ENCODE results near the gene MCL1.

MCL1 gene

DNA sequence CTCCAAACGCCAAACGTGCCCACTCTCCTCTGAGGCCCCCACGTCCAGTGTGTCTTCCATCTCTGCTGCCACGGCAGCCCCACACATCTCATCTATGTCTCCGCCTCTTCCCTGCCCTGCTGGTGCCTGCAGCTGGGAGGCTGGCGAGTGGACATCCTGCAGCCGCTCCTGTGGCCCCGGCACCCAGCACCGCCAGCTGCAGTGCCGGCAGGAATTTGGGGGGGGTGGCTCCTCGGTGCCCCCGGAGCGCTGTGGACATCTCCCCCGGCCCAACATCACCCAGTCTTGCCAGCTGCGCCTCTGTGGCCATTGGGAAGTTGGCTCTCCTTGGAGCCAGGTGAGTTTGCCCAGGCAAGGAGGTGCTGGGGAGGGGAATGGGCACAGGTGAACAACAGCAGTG is 21.6 kb downstream of the MCL1 start:
- no peak for DNase-seq (ENCODE audit: low read depth in 1 of 2, low spot score in 1 of 2)

DNA sequence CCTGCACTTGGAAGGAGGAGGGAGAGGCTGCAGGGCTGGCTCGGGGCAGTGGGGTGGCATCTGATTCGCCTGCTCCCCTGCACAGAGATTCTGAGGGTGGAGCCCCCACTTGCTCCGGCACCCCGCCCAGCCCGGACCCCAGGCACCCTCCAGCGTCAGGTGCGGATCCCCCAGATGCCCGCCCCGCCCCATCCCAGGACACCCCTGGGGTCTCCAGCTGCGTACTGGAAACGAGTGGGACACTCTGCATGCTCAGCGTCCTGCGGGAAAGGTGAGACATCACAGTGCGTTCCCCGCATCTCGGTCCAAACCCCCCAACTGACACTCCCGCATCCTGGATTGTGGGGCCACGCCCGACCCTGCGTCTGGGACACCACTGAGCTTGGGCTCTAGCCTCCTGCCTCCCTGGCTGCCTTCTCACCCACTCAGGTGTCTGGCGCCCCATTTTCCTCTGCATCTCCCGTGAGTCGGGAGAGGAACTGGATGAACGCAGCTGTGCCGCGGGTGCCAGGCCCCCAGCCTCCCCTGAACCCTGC is 22.3 kb downstream of the MCL1 start:
- no peak for DNase-seq (ENCODE audit: low read depth in 1 of 2, low spot score in 1 of 2)

DNA sequence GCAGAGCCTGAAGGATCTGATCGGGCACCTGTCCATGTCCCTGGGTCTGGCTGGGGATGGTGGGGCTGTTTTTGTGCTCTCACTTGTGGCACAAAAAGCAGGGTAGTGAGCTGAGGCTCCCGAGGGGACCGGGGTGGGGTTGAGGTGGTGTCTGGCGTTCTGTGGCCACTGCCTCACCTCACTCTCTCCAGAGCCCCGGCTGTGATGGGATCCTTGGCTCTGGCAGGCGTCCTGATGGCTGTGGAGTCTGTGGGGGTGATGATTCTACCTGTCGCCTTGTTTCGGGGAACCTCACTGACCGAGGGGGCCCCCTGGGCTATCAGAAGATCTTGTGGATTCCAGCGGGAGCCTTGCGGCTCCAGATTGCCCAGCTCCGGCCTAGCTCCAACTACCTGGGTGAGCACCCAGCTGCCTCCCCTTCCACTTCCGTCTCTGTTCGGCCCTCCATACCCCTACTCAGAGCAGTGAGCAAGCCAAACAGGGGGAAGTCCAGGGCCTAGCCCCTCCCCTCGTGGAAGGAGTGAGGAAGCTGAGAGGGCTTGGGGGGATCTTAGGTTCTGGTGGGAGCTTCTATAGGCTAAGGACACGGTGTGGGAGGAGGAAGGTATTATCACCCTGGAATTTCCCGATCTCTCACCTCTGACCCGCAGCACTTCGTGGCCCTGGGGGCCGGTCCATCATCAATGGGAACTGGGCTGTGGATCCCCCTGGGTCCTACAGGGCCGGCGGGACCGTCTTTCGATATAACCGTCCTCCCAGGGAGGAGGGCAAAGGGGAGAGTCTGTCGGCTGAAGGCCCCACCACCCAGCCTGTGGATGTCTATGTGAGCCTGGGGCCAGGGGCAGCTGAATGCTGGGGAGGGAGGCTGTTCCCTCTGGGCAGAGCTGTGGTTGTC is 23.2 kb downstream of the MCL1 start:
- no peak for DNase-seq (ENCODE audit: low read depth in 1 of 2, low spot score in 1 of 2)

DNA sequence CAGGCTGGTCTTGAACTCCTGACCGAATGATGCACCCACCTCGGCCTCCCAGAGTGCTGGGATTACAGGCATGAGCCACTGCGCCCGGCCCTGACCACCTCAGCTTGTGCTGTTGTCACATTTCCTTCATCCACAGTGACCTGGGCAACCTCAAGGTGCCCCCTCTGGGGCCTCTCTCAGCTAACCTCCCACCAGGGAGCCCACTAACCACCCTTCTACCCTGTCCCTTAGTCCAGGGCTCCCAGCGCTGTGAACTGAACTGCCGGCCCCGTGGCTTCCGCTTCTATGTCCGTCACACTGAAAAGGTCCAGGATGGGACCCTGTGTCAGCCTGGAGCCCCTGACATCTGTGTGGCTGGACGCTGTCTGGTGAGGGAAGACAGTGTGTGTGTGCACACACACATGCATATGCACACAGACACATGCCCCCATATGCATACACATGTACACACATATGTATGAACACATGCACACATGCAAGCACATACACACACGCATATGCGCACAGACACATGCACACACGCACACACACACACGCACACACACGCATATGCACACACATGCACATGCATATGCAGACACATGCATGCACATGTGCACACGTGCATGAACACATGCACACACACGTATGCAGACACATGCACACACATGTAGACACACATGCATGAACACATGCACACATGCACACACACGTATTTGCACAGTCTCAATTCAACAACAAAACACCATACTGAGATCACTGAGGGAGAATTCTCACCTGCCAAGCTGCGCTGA is 24.0 kb downstream of the MCL1 start:
- DNase-seq (ENCODE audit: low read depth in 1 of 2, low spot score in 1 of 2) = no peak

- DNase-seq (ENCODE audit: low read depth in 1 of 2, low spot score in 1 of 2) = no peak
Measured at GRCh38 chr1:150554086-150554452, 25.3 kb downstream of the MCL1 start.

DNA sequence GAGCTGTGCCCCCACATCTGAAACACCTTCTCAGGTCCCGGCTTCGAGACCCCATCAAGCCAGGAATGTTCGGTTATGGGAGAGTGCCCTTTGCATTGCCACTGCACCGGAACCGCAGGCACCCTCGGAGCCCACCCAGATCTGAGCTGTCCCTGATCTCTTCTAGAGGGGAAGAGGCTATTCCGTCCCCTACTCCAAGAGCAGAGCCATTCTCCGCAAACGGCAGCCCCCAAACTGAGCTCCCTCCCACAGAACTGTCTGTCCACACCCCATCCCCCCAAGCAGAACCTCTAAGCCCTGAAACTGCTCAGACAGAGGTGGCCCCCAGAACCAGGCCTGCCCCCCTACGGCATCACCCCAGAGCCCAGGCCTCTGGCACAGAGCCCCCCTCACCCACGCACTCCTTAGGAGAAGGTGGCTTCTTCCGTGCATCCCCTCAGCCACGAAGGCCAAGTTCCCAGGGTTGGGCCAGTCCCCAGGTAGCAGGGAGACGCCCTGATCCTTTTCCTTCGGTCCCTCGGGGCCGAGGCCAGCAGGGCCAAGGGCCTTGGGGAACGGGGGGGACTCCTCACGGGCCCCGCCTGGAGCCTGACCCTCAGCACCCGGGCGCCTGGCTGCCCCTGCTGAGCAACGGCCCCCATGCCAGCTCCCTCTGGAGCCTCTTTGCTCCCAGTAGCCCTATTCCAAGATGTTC is 25.9 kb downstream of the MCL1 start:
- DNase-seq (ENCODE audit: low read depth in 1 of 2, low spot score in 1 of 2) = no peak

- DNase-seq (ENCODE audit: low read depth in 1 of 2, low spot score in 1 of 2) = no peak
Measured at GRCh38 chr1:150552911-150553289, 26.5 kb downstream of the MCL1 start.

DNA sequence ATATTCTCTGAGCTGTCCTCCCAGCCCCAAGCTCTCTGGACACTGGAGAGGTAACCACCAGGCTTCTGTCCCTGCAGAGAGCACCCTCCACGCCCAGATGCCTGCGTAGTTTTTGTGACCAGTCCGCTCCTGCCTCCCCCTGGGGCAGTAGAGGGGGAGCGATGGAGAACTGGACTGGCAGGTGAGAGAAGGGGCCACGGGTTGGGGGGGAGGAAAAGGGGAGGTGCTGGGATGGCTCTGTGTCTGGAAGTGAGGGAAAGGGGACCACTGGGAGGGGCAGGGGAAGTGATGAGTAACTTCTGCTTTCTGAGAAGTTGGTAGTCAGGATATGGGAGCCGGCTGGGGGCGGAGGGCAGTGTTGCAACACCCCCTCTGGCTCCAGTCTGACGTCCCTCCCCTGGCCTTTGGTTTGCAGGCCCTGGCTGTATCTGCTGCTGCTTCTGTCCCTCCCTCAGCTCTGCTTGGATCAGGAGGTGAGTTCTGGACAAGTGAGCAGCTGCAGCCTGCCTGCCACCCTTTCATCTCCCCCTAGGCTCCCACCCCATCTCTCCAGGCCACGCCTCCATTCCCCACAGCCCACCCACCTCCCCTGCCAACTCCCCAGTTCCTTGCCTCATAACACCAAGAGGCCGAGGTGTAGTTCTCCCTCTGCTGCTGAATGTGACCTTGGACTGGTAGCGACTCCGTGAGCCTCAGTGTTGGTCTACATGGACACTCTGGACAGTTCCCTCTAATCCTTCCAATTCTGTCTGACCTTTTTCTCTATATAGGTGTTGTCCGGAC is 27.1 kb downstream of the MCL1 start:
- no peak for DNase-seq (ENCODE audit: low read depth in 1 of 2, low spot score in 1 of 2)

- no peak for DNase-seq (ENCODE audit: low read depth in 1 of 2, low spot score in 1 of 2)
Measured at GRCh38 chr1:150551784-150552127, 27.7 kb downstream of the MCL1 start.

DNA sequence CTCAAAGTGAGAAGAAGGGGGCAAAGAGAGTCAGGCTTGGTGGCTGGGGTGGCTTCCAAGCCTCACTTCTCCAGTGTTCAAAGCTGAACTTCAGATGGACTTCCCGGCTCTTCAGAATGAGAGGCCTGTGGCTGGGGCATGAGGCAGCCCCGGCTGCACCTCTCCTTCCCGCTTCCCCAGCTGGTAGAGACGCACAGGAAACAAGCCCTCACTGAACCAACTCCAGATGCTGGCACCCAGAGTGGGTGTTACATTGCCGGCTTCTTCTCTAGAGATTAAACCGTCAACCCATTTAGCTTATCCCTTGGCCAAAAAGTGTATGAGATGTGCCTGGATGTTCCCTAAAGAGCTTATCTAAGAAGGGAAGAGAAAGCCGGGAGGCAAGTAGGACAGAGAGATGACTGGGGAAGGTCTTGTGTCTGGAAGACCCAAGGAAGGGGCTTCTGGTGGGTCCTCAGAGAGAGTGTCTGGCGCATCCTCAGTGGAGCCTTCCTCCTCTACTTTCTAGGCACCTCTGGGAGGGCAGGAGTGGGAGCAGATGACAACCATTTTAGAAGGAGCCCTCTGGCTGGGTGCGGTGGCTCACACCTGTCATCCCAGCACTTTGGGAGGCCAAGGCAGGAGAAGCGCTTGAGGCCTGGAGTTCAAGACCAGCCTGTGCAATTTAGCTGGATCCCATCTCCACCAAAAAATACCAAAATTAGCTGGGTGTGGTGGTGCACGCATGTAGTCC is 28.2 kb downstream of the MCL1 start:
- DNase-seq (ENCODE audit: low read depth in 1 of 2, low spot score in 1 of 2) = no peak

DNA sequence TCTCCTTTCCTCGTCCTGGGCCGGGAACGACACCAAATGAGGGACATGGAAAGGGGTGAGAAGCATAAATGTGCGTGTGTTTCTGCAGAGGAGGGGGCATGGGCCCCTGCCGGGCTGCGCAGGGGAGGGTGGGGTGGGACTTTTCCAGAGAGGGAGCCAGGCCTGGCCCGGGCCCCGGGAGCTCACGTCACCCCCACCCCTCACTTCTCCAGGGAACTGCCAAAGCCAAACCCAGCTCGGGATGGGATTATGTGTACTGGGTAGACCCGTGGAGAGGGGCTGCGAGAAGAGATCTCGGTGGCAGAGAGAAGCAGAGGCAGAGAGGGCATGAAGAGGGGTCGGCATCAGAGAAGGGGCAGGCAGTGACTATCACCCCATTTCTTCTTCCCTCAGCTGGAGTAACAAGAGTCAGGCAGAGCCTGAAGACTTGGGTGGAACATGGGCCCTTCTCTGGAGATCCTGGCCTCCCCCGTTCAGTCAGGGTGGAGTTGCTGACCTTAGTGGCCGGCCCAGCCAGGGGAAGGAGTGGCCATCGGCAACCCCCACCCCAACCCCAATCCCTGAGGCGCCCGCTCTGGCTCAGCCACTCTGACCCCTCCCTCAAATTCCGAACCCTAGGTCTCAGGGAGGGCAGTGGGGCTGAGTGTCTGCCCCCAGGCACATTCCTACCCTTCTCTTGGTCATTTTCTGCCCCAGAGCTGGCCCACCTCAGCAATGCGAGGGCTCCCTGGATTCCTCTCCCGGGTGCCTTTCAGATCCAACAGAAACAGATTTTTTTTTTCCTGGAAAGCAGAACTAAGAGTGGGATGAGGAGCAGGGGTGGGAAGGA is 29.0 kb downstream of the MCL1 start:
- DNase-seq (ENCODE audit: low read depth in 1 of 2, low spot score in 1 of 2) = no peak

GRCh38 chr1:150549496-150550221 is 29.8 kb downstream of the MCL1 start:
- no peak for DNase-seq (ENCODE audit: low read depth in 1 of 2, low spot score in 1 of 2)

- no peak for DNase-seq (ENCODE audit: low read depth in 1 of 2, low spot score in 1 of 2)
Measured at GRCh38 chr1:150548632-150549495, 30.5 kb downstream of the MCL1 start, which contains the start of gene ADAMTSL4. Gene ADAMTSL4, plus strand, starts transcription at chr1:150549408. Its CDS starts 2,881 bp downstream, at chr1:150552289.

DNA sequence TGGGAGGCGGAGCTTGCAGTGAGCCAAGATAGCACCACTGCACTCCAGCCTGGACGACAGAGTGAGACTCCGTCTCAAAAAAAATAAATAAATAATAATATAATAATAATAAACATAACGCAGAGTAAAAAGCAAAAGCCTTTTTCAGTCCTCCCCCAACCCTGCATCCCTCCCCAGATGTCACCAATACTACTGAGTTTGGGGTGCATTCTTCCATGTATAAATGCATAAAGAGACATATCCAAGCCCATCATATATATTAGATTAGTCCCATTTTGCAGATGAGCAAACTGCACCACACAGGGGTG is 31.1 kb downstream of the MCL1 start:
- DNase-seq (ENCODE audit: low read depth in 1 of 2, low spot score in 1 of 2) = no peak

DNA sequence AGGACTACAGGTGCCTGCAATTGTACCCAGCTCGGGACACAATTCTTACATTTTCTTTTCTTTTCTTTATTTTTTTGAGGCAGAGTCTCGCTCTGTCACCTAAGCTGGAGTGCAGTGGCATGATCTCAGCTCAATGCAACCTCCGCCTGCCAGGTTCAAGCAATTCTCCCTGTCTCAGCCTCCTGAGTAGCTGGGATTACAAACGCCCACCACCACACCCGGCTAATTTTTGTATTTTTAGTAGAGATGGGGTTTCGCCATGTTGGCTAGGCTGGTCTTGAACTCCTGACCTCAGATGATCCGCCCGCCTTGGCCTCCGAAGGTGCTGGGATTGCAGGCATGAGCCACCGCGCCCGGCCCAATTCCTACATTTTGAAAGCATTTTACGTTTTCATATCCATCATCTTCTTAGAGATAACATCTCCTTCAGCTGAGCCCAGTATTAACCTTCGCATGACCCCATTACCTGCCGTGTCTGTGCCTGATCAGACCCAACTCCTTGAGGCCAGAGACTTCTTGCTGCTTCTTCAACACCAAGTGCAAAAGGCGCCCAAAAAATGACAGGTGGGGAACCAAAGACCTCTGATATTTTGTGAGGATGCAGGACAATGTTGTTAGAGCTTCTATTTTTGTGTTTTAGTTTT is 33.0 kb downstream of the MCL1 start:
- DNase-seq (ENCODE audit: low read depth in 1 of 2, low spot score in 1 of 2) = no peak

- DNase-seq (ENCODE audit: low read depth in 1 of 2, low spot score in 1 of 2) = no peak
Measured at GRCh38 chr1:150545486-150546032, 33.9 kb downstream of the MCL1 start.

- no peak for DNase-seq (ENCODE audit: low read depth in 1 of 2, low spot score in 1 of 2)
Measured at GRCh38 chr1:150544204-150544603, 35.2 kb downstream of the MCL1 start.
